T-helper 17 cell (primary cell): ENCODE results near the gene C5. TPM values are rescaled to one million over a fixed set of nuclear protein-coding genes. Genes with fewer than 3 reads are reported as not detected.
"Not testable (repeated sequence)": the region's sequence is repeated elsewhere in the genome, so short reads cannot be mapped to it uniquely, and the experiment has no call there.

Experiments used
- ATAC-seq: fragments of 150-1000 bp; cut with Tn5 transposase; 2 replicates; pipeline ENCODE4 v1.10.0; 2021; ENCODE audit warnings: mild to moderate bottlenecking, moderate library complexity
- DNase-seq, 3 donors: peaks; one replicate each; pipeline versions ENCODE4 v3.0.0 to v3.0.0-alpha.2; 2020 to 2021
- H3K9me3 ChIP-seq: one replicate; pipeline ENCODE4 v1.7.0; 2013; ENCODE audit warnings: low read length, mild to moderate bottlenecking; ENCODE audit not compliant: control insufficient read depth, poor library complexity, severe bottlenecking
- H3K27ac Mint-ChIP-seq: one replicate; pipeline ENCODE4 v1.8.0; 2022; ENCODE audit warnings: mild to moderate bottlenecking, moderate library complexity, mixed read lengths
- H3K27me3 Mint-ChIP-seq: one replicate; pipeline ENCODE4 v1.8.0; 2022; ENCODE audit warnings: mixed read lengths
- H3K36me3 Mint-ChIP-seq: one replicate; pipeline ENCODE4 v1.8.0; 2022; ENCODE audit warnings: low read depth, mixed read lengths
- H3K4me1 Mint-ChIP-seq: one replicate; pipeline ENCODE4 v1.8.0; 2022; ENCODE audit warnings: mild to moderate bottlenecking, mixed read lengths
- H3K4me3 Mint-ChIP-seq: one replicate; pipeline ENCODE4 v1.8.0; 2022; ENCODE audit warnings: mild to moderate bottlenecking, moderate library complexity, mixed read lengths
- total RNA-seq, 4 donors: library from RNA in 2 of 4; stranded (reverse) in 2 of 4; gene quantifications; one replicate each; pipeline ENCODE4 v1.2.3 and lab custom pipeline; 2022 to 2026

Gene C5
- total RNA-seq, 2 donors from 2014 or later: 1.3 to 1.9 TPM

GRCh38 chr9:121069396-121069795, 19.3 kb upstream of the C5 start:
- Mint-ChIP-seq H3K27me3 (no peaks in the 10 kb centered on the region), H3K27ac (no peak overlapping the region), H3K4me3 (peak overlapping the region; percentile 25), H3K4me1 (peaks cover 16% of the 10 kb centered on the region), H3K36me3 (no peaks in the 10 kb centered on the region)
- ATAC-seq (no peak), DNase-seq (no peak)
- H3K9me3 ChIP-seq: no peaks in the 10 kb centered on the region

- H3K27ac Mint-ChIP-seq: no peak overlapping the region
- H3K4me1 Mint-ChIP-seq: peaks cover 8% of the 10 kb centered on the region
- no peak for DNase-seq
- no peaks in the 10 kb centered on the region for H3K36me3 Mint-ChIP-seq
- H3K9me3 ChIP-seq: no peaks in the 10 kb centered on the region
- ATAC-seq: no peak
- H3K4me3 Mint-ChIP-seq: no peak overlapping the region
- no peaks in the 10 kb centered on the region for H3K27me3 Mint-ChIP-seq
These were observed 17.6 kb upstream of the C5 start for GRCh38 chr9:121067640-121068039.

DNA sequence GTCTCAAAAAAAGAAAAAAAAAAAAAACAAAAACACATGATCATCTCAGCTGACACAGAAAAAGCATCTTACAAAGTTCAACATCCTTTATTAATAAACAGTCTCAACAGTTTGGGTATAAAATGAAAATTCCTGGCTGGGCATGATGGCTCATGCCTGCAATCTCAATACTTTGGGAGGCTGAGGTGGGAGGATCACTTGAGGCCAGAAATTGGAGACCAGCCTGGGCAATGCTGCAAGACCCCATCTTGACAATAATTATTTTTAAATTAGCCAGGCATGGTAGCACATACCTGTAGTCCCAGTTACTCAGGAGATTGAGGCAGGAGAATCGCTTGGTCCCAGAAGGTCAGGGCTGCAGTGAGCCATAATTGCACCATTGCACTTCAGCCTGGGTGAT, 16.8 kb upstream of the C5 start:
- ATAC-seq: no peak
- H3K9me3 ChIP-seq: no peaks in the 10 kb centered on the region
- H3K27ac Mint-ChIP-seq: no peak overlapping the region
- H3K27me3 Mint-ChIP-seq: no peaks in the 10 kb centered on the region
- H3K36me3 Mint-ChIP-seq: no peaks in the 10 kb centered on the region
- no peak for DNase-seq
- H3K4me1 Mint-ChIP-seq: peaks cover 8% of the 10 kb centered on the region
- H3K4me3 Mint-ChIP-seq: no peak overlapping the region

DNA sequence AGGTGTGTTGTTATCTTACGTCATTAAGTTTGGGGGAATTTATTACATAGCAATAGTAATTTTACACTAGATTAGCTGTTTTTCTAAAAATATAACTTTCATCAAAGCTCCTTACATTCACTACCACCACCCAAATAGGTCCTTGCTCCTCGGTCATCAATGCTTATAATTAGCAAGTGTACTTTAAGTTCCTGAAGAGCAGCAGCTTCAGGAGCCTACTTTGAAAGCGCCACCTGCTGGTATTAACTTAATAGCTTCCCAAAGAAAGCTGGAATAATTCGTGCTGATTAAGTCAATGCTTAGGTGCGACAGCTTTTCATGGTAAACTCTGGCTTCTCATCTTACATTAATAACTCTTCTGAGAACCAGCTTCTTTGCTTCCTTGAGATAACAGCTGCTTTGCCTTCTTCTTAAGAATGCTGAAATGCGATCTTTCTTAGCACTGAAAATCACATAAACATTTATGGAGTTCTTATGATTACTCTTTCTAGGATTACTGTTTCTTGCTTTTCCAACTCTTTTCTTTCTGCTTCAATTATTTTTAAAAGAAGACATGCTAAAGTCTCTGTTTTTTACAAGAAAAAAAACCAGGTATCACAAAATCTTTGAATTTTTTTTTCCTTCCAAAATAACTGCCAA, 10.0 kb upstream of the C5 start:
- Mint-ChIP-seq H3K36me3 (no peaks in the 10 kb centered on the region), H3K27me3 (no peaks in the 10 kb centered on the region), H3K4me1 (peaks cover 9% of the 10 kb centered on the region), H3K27ac (no peak overlapping the region), H3K4me3 (no peak overlapping the region)
- no peaks in the 10 kb centered on the region for H3K9me3 ChIP-seq
- ATAC-seq (peak; percentile 36), DNase-seq (no peak)

GRCh38 chr9:121059513-121059912, 9.4 kb upstream of the C5 start:
- Mint-ChIP-seq H3K27ac (no peak overlapping the region), H3K36me3 (no peaks in the 10 kb centered on the region), H3K4me1 (peaks cover 9% of the 10 kb centered on the region), H3K27me3 (no peaks in the 10 kb centered on the region), H3K4me3 (no peak overlapping the region)
- DNase-seq (no peak), ATAC-seq (no peak)
- no peaks in the 10 kb centered on the region for H3K9me3 ChIP-seq

DNA sequence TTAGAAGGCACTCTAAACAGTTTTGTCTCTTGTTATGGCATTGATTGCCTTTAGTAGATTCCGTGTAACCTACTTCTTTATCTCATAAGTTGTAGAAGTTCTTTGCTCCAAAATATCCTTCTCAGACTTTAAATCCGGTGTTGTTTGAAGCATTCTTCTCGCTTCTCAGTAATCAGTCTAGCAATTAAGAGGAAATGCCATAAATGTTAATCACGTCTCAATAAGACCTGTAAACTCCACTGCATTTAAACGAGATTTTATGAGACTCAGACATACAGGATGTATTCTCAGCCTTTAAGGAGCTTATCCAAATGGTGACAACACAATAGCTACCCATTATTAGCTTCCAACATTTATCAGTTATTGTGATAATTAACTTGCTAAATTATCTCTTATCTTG, 7.7 kb upstream of the C5 start:
- no peaks in the 10 kb centered on the region for H3K36me3 Mint-ChIP-seq

GRCh38 chr9:121055642-121056143, 5.6 kb upstream of the C5 start:
- Mint-ChIP-seq H3K4me1 (peaks cover 2% of the 10 kb centered on the region), H3K27ac (no peak overlapping the region), H3K4me3 (no peak overlapping the region), H3K27me3 (no peaks in the 10 kb centered on the region), H3K36me3 (no peaks in the 10 kb centered on the region)
- ATAC-seq (no peak), DNase-seq (no peak)
- no peaks in the 10 kb centered on the region for H3K9me3 ChIP-seq

More for the DNA sequence above, 7.7 kb upstream of the C5 start:
- H3K9me3 ChIP-seq: no peaks in the 10 kb centered on the region
- Mint-ChIP-seq H3K4me3 (no peak overlapping the region), H3K27me3 (no peaks in the 10 kb centered on the region), H3K4me1 (peaks cover 4% of the 10 kb centered on the region), H3K27ac (no peak overlapping the region)
- DNase-seq: no peak
- ATAC-seq: no peak

- Mint-ChIP-seq H3K27me3 (no peaks in the 10 kb centered on the region), H3K4me1 (no peaks in the 10 kb centered on the region), H3K4me3 (no peak overlapping the region), H3K36me3 (no peaks in the 10 kb centered on the region), H3K27ac (no peak overlapping the region)
- H3K9me3 ChIP-seq: no peaks in the 10 kb centered on the region
- ATAC-seq: no peak
- DNase-seq: no peak
These were observed 3.5 kb upstream of the C5 start for GRCh38 chr9:121053544-121053943.

- Mint-ChIP-seq H3K27me3 (no peaks in the 10 kb centered on the region), H3K4me3 (no peak overlapping the region), H3K4me1 (no peaks in the 10 kb centered on the region), H3K36me3 (no peaks in the 10 kb centered on the region), H3K27ac (no peak overlapping the region)
- H3K9me3 ChIP-seq: no peaks in the 10 kb centered on the region
- DNase-seq: no peak
- ATAC-seq: no peak
These were observed 1.5 kb downstream of the C5 start for GRCh38 chr9:121048618-121049017.

GRCh38 chr9:121048175-121048574, 1.9 kb downstream of the C5 start:
- Mint-ChIP-seq H3K27ac (no peak overlapping the region), H3K4me1 (no peaks in the 10 kb centered on the region), H3K4me3 (no peak overlapping the region), H3K27me3 (no peaks in the 10 kb centered on the region), H3K36me3 (no peaks in the 10 kb centered on the region)
- DNase-seq: no peak
- no peaks in the 10 kb centered on the region for H3K9me3 ChIP-seq
- ATAC-seq: no peak

DNA sequence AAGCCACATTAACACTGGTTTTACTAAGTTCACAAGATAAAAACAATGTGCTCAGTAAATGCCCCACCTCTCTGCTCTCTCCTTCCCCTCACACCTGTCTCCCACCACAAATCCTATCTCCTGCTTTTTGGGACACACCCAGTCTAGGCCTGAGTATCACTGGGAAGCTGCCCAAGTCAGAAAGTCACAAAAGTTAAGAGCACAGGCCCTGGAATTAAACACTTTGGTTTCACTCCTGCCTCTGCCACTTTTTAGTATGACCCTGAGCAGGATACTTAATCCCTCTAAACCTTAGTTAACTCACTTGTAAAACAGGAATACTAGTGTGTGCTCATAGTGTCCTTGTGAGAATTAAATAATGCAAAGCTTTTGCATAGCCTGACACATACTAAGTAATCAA, 11.3 kb downstream of the C5 start:
- ATAC-seq (no peak), DNase-seq (no peak)
- H3K9me3 ChIP-seq: no peaks in the 10 kb centered on the region
- H3K27ac Mint-ChIP-seq: peak overlapping the region; percentile 19
- no peaks in the 10 kb centered on the region for H3K4me1 Mint-ChIP-seq
- no peak overlapping the region for H3K4me3 Mint-ChIP-seq
- H3K27me3 Mint-ChIP-seq: peaks cover 5% of the 10 kb centered on the region
- no peaks in the 10 kb centered on the region for H3K36me3 Mint-ChIP-seq

DNA sequence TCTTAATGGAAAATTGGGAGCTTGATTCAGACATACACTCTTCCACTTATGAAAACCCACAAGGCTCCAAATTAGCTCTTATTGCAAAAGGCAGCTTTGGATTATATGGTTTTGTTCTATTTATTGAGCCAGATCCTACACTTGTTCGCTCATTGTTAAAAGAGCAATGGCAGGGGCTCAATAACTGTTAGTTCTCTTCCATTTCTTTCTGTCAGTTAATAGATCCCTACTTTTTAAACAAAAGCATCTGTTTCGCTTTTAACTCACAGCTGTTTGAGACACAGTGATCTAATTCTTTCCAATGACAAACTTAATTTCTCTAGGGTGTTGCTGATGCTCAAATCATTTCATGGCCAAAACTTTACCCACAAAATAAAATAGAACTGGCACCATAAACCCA, 11.7 kb downstream of the C5 start:
- ATAC-seq: no peak
- Mint-ChIP-seq H3K4me3 (no peak overlapping the region), H3K27ac (peak overlapping the region; percentile 19), H3K27me3 (peaks cover 5% of the 10 kb centered on the region), H3K36me3 (no peaks in the 10 kb centered on the region), H3K4me1 (no peaks in the 10 kb centered on the region)
- H3K9me3 ChIP-seq: no peaks in the 10 kb centered on the region
- DNase-seq: no peak

DNA sequence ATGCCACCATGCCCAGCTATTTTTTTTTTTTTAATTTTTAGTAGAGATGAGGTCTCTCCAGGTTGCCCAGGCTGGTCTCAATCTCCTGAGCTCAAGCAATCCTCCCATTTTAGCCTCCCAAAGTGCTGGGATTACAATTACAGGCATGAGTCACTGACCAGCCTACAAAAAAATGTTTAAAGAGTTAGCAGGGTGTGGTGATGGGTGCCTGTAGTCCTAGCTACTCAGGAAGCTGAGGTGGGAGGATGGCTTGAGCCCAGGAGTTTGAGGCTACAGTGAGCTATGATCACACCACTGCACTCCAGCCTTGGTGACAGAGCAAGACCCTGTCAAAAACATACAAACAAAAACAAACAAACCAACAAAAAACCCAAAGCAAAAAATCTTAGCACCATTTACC, 14.4 kb downstream of the C5 start:
- not testable (repeated sequence) for ATAC-seq, H3K27ac Mint-ChIP-seq, H3K27me3 Mint-ChIP-seq, H3K36me3 Mint-ChIP-seq, H3K4me3 Mint-ChIP-seq, H3K4me1 Mint-ChIP-seq, DNase-seq, H3K9me3 ChIP-seq

DNA sequence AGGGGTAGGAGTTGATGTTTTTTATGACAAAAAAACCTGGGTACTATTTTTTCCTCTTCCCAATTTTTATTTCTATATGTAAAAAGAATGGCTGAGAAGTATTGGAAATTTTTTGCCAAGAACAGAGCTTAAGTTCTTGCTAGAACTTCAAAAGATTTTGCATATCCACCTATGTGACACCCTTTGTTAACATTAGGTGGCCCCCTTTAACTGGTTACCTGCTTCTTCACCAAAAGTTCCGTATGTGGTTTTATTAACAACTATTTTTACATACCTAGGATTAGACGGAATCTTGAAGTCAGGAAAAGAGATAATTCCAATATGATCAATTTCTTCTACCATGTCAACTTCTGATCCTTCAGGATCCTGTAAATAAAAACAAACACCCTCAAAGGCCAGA, 15.5 kb downstream of the C5 start:
- H3K27me3 Mint-ChIP-seq: no peaks in the 10 kb centered on the region
- no peak for DNase-seq
- ATAC-seq: no peak
- H3K36me3 Mint-ChIP-seq: no peaks in the 10 kb centered on the region
- no peak overlapping the region for H3K27ac Mint-ChIP-seq
- H3K4me3 Mint-ChIP-seq: no peak overlapping the region
- no peaks in the 10 kb centered on the region for H3K9me3 ChIP-seq
- H3K4me1 Mint-ChIP-seq: no peaks in the 10 kb centered on the region
